GM18526 (cell line): Measurements from ENCODE around the gene MBD3L5.
"Not testable (repeated sequence)": the region's sequence is repeated elsewhere in the genome, so short reads cannot be mapped to it uniquely, and the experiment has no call there.

Source experiments
- POLR2A ChIP-seq: IDR thresholded peaks from 3 replicates; pipeline ENCODE4 v1.6.1; 2011; ENCODE audit not compliant: insufficient read length; ENCODE audit errors: extremely low read depth

MBD3L5 gene

DNA sequence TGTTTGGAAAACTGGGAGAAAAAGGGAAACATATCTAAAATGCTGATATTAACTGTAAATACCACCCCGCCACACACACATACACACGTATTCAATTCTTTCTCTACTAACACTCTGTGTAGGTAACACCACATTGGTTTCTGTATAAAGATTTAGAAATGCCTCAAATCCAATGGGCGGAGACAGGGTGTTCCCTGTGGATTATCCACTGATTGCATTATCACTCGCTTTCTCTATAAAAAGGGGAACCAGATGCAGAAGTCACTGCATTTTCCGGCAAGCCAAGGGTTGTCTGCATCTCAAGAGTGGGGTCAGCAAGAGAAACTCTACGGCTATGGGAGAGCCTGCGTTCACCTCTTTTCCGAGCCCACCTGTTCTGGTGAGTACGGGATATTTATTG is at the start of gene MBD3L5:
Gene MBD3L5 (plus strand): TSS at position 301 of the 400 bp plus-strand sequence. CDS start 34 bp downstream, at position 335.
- TF ChIP-seq POLR2A = not testable (repeated sequence)

DNA sequence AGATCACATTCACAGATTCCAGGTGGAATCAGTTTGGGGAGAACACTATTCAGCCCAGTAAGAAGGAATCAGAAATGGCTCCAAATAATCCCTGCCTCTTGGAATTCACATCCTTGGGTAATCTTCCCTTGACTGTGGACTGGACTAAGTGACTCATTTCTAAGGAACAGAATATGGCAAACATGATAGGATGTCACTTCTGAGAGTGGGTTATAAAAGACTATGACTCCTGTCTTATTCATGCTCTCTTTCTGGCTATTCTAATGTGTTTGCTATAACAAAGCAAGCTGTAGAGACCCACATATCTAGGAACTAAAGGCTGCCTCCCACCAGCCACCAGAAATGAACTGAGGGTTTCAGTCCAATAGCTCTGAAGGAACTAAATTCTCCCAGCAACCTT is 46.9 kb upstream of the MBD3L5 start:
- TF ChIP-seq POLR2A = no peak

DNA sequence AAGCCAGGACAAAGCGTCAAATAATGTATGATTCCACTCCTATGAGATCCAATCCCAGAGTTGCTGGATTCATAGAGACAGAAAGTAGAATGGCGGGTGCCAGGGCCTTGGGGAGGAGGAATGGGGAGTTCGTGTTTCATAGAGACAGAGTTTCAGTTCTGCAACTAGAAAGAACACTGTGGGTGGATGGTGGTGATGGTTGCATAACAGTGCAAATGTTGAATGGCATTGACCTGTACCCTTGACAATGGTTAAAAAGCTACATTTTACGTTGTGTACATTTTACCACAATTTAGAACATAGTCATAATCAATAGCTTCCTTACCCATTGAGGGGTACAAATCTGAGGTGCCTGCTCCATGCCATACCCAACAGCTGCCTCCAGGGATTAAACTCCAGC is 42.5 kb upstream of the MBD3L5 start:
- no peak for TF ChIP-seq POLR2A

DNA sequence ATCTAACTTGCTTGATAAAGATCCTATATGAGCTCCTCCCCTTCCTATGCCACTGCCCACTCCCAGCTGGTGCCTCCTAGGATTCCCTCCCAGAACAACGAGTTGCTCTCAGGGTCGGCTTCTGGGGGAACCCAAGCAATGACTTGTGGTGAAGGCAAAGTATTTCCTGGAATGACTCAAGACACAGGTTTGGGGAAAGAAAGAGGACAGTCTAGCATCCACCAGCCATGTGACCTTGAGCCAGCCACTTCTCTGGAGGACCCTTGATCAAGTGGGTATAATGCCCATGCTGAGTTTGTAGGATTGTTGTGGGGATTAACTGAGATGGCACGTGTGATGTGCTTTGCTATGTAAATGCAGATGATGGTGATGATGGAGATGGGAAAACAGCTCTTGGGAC is 42.1 kb upstream of the MBD3L5 start:
- no peak for TF ChIP-seq POLR2A

DNA sequence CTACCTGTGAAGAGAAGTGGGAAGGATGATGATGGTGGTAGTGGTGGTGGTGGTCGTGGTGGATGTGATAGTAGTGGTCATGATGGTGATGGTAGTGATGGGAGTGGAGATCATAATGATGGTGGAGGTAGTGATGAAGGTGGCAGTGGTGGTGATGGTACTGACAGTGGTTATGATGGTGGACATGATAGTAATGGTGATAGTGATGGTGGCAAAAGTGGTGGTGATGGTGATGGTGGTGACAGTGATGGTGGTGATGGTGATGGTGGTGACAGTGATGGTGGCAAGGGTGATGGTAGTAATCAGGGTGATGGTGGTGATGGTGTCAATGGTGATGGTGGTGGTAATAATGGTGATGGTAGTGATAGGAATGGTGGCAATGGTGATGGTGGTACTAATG is 35.3 kb upstream of the MBD3L5 start:
- TF ChIP-seq POLR2A = no peak

DNA sequence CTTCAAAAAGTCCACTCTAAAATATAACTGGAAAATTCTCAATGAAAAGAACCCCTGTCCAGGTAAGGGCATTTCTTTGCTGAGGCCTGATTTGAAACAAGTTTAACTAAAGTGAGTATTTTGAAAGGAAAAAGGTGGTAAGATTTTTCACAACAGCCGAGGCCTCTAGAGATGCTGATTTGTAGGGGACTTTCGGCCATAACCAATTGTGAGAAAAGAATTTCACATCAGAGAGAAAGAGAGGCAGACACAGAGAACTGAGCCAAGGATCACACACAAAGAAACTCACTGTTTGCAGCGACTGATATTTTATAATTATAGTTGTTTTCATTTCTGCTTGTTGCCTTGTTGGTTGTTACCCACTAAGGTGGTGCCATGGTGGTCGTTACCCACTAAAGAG is 33.6 kb upstream of the MBD3L5 start:
- no peak for TF ChIP-seq POLR2A

DNA sequence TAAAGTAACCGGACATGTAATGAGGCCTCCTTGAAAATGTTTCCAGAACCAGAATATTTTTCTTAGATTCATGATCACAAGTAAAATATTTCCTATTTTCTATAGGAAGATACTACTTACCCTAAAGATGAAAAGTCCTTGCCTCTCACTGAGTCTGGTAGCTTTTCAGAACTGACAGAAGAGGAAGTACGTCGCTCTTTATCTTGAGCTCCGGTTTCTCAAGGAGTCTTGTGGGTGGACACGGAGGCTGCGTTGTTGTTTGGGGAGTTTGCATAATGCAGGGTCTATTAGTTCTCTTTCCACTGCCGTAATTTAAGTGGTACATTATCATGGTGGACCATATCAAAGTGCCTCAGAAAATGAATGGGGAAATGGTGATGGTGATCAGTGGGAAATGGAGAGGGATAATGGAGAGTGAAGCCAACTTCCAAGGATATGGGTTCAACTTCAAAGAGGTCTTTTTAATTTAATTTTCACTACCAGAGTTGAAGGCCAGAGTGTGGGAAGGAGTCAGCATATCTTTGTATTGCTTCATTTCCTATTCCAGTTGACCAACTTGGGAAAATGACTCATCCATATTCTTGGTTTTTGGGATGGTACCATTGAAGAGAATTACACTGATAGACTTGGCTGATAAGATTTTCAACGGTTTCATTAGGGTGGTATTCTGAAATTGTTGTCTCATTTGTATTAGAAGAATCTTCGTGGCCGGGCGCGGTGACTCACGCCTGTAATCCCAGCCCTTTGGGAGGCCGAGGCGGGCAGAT is 32.5 kb upstream of the MBD3L5 start:
- no peak for TF ChIP-seq POLR2A

DNA sequence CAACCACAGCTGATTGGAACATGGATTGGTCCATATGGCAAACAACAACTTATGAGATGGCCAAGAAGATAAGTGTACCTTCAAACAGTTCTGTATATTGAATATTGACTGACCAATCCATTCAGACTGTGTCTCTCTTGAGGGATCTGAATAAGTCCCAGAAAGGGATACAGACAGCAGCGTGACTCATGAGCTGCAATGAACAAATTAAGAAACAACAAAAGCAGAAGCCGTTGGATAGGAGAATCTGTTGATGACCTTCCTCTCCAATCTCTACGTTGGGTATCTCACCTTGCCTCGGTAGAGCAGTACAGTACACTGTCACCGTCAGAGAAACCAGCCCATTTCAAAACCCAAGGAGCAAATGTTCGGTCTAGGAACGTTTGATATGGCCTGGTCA is 30.4 kb upstream of the MBD3L5 start:
- TF ChIP-seq POLR2A = no peak

DNA sequence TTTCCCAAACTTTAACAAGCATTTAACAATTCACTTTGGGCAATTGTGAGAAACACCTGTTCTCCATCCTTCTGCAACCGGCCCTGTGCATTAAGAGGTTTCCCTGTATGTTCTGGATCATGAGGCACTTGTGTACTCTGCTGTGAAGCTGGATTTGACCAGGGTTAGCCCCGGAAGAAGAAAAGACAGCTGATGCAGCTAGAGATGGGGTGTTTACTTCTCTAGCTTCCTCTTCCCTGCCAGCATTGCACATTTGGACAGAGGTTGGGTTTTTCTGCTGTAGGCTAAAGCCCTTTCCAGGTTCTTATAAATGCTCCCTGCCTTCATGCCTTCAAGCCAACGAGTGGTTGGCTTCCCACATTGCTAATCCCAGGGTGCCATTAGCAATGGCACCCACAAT is 30.0 kb upstream of the MBD3L5 start:
- TF ChIP-seq POLR2A = no peak

DNA sequence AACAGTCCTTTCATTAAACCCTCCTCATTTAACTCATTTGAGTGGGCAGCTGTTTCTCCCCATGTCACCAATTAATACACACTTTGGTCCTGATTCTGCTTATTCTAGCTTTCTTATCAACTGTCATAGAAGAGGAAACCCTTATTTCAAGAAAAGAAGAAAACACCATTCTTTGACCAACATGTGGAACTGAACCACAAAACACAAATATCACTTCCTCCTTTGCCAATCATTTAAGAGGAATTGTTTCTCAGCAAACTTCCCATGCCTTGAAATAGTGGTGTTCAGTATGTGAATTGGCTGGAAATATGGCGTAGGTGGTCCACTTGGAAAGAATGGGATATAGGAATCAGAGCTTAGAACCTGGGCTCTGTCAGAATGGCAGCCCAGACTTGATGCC is 29.6 kb upstream of the MBD3L5 start:
- no peak for TF ChIP-seq POLR2A

DNA sequence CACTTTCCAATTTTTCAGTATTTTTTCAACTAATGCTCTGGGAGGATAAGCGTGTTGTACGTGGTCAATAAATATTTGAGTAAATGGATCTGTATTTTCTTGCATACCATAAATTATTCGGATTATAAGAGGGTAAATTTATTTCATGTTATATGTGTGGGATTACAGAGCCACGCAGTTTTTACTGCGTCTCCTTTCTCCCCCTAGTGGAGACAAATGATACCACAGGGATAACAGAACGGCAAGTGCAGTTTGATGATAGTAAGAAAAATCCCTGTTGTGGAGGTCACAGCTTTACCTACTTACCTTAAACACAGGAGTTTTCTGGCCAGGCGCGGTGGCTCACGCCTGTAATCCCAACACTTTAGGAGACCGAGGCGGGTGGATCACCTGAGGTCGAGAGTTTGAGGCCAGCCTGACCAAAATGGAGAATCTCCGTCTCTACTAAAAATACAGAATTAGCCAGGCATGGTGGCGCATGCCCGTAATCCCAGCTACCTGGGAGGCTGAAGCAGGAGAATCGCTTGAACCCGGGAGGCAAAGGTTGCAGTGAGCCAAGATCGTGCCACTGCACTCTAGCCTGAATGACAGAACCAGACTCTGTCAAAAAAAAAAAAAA is 26.0 kb upstream of the MBD3L5 start:
- TF ChIP-seq POLR2A = no peak

DNA sequence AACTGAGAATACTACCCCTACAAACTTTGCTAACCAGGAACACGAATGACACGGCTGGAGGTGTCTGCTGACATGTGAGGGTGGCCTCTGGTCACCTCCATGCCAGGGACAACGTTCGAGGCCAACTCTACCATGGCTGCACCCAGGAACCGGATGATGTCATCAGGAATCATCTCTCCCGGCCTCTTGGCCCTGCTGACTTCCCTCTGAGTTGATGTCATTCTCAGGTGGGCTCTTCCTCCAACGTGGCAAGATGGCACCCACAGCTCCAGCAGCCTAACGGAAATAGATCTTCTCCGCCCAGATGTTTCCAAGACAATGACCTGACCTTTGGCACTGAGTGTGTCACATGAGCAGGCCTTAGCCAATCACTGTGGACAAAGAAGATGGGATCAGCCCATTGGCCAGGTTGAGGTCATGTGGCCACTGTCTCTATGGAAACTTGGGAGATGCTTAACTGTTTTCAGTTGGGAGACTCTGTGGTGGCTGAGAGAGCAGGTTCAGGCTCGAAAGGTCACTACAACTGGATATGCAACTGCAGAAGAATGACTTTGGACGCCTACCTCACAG is 24.2 kb upstream of the MBD3L5 start:
- no peak for TF ChIP-seq POLR2A

DNA sequence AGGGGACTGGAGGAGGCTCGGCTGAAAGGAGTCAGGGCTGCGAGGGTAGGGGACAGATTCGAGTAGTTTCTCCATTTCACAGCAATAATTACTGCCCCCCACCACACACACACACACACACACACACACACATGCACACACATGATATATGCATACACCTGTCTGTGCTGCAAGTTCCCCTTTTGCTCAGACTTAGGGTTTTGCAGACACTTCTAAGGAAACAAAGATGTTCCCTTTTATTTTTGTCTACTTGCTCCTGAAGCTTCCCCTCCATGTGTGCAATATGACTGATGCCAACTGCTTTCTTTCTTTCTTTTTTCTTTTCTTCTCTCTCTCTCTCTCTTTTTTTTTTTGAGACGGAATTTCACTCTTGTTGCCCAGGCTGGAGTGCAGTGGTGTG is 22.5 kb upstream of the MBD3L5 start:
- TF ChIP-seq POLR2A = no peak

DNA sequence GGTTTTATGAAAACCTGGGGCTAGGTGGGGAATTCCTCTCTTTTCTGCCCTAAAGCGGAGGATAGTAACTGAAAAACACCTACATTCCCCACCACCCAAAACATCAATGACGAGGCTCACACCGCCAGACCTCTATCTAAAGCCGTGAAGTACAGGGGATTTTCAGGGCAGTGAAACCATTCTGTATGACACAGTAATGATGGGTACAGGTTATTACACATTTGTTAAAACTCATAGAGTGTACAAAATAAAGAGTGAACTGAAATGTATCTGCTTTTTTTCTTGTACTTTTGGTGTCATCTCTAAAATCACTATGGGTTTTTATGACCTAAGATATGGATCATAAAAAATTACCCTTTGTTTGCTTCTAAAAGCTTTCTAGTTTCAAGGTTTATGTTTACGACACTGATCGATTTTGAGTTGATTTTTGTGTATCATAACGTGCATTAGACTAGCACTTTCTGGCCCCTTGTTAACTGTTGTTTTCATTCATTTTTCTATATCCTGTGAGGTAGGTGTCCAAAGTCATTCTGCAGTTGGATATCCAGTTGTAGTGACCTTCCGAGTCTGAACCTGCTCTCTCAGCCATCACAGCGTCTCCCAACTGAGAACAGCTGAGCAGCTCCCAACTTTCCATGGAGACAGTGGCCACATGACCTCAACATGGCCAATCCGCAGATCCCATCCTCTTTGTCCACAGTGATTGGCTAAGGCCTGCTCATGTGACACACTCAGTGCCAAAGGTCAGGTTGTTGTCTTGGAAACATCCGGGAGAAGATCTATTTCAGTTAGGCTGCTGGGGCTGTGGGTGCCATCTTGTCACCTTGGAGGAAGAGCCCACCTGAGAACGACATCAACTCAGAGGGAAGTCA is 19.4 kb upstream of the MBD3L5 start:
- TF ChIP-seq POLR2A = no peak

DNA sequence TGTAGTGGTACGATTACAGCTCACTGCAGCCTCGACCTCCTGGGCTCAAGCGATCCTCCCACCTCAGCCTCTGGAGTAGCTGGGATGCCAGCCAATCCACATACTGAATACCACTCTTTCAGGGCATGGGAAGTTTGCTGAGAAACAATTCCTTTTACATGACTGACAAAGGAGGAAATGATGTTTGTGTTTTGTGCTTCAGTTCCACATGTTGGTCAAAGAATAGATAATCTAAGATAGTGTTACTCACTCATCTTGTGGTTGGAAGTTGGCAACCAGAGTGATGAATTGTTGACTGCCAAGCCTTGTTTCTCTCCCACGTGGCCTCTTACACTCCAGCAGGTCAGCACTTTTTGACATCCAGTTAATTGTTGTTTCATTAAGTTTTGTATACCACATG is 16.7 kb upstream of the MBD3L5 start:
- TF ChIP-seq POLR2A = no peak

DNA sequence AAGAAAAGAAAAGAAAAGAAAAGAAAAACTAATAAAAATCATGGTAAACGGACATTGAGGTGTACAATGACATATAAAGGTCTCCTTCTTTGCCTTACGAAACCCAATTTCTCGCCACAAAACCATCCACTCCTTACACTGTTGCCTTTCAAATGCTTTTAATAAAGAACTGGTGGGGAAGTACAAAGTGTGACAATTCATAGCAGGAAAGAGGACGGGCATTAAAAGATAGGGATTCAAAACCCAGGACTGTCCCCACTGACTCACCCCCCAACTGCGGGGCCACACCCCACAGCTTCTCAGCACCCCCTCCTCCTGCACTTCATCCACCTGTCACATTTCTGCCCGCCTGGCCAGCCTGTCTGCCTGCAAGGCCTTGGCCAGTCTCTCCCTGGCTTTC is 11.6 kb upstream of the MBD3L5 start:
- no peak for TF ChIP-seq POLR2A

DNA sequence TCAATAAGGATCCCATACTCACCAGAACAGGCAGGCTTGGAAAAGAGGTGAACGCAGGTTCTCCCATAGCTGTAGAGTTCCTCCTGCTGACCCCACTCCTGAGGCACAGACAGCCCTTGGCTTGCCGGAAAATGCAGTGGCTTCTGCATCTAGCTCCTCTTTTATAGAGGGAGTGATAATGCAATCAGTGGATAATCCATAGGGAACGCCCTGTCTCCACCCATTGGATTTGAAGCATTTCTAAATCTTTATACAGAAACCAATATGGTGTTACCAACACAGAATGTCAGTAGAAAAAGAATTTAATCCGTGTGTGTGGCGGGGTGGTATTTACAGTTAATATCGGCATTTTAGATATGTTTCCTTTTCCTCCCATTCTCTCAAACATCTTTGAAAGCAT is 9.0 kb upstream of the MBD3L5 start, which contains the start of gene MBD3L2B:
Gene MBD3L2B (minus strand): TSS at position 101 of the 400 bp plus-strand sequence. CDS start 34 bp downstream, at position 67.
- not testable (repeated sequence) for TF ChIP-seq POLR2A
